GM12878 (cell line): ENCODE measurements around the gene SYCP2.

ENCODE experiments used
- EZH2 ChIP-seq: IDR thresholded peaks from 2 replicates; pipeline ENCODE4 v1.6.1; 2012; ENCODE audit warnings: low read depth, mild to moderate bottlenecking, control low read depth, inconsistent platforms, low read length, borderline replicate concordance; ENCODE audit not compliant: control insufficient read depth
- HDAC2 ChIP-seq: fragments of 200-600 bp; sonication (generic); IDR thresholded peaks from 2 replicates; pipeline ENCODE4 v1.6.1; 2017
- TAF1 ChIP-seq: IDR thresholded peaks from 2 replicates; pipeline ENCODE4 v1.6.1; 2011; ENCODE audit warnings: mild to moderate bottlenecking, low read depth, low read length, borderline replicate concordance
- TF ChIP-seq, protein P1 (sequence below), 3 experiments: IDR thresholded peaks in 2 of 3; conservative IDR thresholded peaks in 1 of 3; 2 replicates each; pipeline ENCODE4 v1.5.1; 2011; ENCODE audit warnings: low read depth in 3 of 3, low read length in 3 of 3, mild to moderate bottlenecking in 3 of 3, control low read depth in 2 of 3, moderate library complexity in 2 of 3, inconsistent platforms in 1 of 3, mixed read lengths in 1 of 3; ENCODE audit not compliant: control insufficient read depth in 2 of 3, insufficient read depth in 1 of 3; ENCODE audit errors: extremely low read depth in 1 of 3

DNA sequence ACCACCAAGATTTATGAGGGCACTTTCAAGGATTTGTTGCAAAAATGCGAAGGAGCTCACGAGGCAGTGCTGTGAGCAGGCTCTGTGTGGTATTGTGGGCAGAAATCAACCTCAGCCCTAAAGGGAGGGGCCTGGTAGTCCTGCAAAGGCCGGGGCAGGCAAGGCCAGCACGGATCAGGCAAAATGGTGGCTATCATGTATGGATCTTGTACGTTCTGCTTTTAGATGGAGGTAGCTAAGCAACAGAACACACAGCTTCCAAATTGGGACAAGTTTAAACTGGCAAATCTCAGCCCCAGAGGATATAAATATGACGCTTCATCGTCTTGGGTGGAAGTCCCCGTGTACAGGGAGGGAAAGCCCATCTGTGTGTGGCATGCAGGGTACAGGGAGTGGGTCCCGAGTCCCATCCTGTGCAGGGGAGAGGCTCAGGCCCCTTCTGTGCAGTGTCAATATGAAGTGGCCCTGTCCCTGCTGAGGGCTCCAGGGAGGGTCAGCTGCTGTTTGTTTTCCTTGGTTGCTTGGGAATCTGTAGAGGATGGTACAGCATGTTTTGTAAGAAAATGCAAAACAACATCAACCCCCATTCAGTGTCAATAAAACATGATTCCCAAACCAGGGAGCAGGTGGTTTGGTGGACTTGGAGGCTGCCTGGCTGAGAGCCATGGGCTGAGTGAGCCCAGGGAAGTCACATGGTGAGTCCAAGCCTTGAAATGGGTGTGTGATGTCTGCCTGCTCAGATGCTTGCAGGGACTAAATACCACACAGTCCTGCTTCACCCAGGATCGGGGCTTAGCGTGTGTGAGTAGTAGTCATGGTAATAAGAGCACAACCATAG, 113.0 kb downstream of the SYCP2 start:
- TF ChIP-seq HDAC2, result no peak
- TF ChIP-seq, protein P1, sequence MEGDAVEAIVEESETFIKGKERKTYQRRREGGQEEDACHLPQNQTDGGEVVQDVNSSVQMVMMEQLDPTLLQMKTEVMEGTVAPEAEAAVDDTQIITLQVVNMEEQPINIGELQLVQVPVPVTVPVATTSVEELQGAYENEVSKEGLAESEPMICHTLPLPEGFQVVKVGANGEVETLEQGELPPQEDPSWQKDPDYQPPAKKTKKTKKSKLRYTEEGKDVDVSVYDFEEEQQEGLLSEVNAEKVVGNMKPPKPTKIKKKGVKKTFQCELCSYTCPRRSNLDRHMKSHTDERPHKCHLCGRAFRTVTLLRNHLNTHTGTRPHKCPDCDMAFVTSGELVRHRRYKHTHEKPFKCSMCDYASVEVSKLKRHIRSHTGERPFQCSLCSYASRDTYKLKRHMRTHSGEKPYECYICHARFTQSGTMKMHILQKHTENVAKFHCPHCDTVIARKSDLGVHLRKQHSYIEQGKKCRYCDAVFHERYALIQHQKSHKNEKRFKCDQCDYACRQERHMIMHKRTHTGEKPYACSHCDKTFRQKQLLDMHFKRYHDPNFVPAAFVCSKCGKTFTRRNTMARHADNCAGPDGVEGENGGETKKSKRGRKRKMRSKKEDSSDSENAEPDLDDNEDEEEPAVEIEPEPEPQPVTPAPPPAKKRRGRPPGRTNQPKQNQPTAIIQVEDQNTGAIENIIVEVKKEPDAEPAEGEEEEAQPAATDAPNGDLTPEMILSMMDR (IDR thresholded peaks at IDR 0.05 in 2 of 3, conservative IDR thresholded peaks at IDR 0.05 in 1 of 3; ENCODE audit: control insufficient read depth in 2 of 3, extremely low read depth in 1 of 3, insufficient read depth in 1 of 3, low read depth in 3 of 3, low read length in 3 of 3), result no peak
- TF ChIP-seq EZH2, result no peak
- no peak for TF ChIP-seq TAF1
